Measurements from ENCODE around the gene CES2.

CES2 gene

DNA sequence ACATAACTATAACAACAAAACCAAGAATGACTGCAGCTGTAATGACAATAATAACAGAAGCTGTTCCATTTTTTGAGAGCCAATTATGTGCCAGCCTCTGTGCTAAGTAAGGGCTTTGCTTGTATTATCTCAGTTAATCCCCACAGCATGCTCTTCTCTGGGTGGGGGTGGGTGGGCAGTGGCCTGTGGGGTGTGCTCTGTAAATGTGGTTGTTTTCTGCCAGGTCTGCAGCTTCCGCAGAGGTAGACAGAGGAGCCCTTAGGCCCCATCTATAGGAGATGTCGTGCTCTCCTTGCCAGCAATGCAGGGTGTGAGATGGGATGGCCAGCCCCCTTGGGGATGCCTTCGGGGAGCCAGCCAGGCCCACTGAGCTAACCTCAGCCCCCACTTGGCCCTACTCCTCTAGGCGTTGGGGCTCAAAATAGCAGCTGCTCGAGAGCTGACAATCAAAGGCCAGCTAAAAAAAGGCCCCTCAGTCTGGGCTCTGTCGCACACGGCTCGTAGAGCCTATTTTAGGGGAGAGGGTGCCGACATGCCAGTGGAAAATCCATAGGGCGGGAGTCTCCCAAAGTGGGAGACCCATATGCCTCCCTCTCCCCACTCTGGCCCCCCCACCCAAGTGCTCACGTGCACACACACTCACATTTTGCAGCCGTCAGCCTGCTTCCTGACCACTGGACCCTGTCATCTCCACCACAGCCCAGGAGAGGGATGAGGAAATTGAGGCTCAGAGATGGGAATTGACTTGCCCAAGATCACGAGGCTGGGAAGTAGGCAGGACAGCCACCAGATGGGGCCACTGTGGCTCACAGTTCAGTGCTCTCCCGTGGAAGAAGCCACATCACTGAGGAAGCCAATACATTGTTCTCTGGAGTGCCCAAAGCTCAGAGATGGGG is 32.4 kb upstream of the CES2 start:
- DNase-seq = no peak

DNA sequence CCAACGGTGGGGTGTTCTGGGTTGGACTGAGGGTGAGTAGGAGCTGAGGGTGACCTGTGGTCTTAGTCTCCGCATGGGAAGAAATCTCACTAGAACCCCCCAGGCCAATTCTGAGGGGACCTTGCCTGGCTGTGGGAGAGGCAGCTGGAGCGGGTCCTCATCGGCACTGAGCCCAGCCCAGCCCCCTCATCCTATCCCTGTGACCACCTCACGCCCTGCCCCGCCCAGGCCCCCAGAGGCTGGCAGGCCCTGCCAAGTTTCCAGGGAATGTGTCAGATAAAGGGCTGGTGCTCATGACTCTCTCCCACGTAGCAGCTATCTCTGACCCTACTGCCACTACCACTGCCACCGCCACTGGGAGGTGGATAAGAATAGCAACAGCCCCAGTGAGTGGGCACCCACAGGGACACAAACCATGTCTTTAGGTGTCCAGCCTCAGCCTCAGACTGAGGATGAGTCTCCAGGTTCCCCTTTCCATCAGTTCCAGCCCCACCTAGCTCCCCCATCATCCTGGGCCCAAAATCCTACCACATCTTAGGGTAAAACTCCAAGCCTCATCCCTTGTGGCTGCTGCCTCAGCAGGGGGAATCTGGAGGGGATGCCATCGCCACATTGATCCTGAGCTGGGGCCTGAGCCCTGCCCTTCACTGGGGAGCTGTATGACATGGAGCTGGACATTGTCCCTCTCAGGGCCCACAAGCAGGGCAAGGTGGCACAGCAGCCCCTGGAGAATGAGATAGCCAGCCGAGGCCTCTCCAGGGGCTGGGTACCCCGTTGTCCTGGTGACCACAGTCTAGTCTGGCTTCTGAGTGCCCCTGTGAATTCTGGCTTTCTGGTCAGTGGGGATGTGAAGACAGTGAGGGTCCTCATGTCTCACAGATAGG is 31.5 kb upstream of the CES2 start:
- no peak for DNase-seq

DNA sequence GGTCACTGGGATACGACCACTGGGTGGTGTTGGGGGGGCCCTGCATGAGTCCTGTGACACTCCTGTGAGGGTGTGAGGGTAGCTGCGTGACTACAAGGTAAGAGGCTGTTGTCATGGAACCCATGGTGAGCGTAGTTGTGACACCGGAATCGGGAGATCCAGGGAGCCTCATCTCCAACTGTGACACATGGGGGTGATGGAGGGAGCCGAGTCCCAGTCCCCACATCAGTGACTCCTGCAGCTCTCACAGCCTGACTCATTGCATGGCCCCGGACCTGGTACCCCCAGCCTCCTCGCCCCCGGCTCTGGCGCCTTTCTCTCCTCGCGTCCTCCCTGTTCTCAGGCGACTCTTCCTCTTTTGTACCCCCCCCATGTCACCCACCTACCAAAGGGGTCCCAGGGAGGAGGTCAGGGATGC is 30.9 kb upstream of the CES2 start:
- DNase-seq = no peak

DNA sequence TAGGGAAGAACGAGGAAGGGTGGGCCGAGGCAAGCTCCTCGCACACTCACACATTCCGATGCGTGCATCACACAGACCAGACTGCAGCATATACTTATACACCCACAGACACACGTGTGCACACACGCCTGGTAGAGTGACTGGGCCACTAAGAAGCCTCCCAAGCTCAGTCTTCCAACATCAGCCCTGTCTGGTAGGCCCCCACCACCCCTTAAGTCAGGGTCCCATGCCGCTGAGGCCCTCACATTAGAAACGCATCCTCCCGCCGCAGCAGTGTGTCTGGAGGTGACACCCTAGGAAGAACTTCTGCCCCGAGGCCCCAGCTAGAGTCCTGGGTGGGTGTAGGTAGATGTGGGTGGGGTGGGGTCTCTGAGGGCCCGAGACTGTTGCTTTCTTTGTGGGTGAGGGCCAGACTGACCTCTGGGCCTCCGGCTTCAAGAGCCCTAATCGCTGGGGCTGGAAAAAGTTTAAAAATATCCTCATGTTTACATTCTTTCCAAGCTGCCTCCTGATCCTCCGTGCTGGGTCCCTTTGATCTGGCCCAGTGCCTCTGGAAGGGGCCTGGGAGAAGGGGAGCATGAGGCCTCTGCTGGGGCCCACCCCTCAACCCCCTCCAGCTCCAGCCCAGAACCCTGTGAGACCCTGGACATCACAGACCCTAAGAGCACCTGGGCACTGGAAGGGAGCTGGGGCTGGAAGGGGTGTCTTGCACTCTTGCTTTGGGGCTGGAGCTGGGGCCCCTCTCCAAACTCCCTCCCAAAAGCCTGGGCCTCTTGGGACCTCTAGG is 30.3 kb upstream of the CES2 start:
- DNase-seq = no peak

DNA sequence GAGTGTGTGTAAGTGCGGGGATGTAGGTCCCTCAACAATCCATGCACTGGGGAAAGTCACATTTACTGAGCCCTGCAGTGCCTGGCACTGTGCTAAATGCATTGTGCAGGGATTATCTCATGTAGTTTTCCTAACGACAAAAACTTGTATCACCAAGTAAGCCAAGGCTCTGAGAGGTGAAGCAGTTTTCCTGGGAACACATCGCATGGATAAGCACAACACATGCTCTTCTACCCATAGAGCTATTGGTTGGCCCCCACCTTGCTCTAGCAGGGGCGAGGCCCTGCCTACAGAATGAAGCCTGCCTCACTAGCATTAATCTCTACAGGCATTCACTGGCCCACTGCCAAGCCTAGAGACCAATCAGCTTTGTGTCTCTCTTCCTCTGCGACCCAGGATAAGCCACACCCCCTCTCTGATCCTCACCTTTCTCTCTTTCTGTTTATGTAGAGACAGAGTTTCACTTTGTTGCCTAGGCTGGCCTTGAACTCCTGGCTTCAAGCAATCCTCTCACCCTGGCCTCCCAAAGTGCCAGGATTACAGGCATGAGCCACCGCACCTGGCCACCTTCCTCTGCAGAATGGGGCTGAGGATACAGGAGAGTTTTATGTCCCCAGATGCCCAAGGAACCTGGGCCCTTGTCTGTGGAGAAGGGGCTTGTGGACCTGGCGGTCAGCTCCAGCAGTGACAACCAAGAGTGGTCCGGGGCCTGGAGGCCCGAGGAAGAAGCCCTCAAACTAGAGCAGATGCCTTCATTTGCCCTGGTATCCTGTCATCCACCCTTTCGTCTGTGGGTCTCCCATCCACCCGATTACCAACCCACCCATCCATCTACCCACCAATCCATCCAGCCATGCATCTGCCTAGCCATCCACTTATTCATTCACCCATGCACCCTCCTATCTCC is 29.4 kb upstream of the CES2 start:
- no peak for DNase-seq

DNA sequence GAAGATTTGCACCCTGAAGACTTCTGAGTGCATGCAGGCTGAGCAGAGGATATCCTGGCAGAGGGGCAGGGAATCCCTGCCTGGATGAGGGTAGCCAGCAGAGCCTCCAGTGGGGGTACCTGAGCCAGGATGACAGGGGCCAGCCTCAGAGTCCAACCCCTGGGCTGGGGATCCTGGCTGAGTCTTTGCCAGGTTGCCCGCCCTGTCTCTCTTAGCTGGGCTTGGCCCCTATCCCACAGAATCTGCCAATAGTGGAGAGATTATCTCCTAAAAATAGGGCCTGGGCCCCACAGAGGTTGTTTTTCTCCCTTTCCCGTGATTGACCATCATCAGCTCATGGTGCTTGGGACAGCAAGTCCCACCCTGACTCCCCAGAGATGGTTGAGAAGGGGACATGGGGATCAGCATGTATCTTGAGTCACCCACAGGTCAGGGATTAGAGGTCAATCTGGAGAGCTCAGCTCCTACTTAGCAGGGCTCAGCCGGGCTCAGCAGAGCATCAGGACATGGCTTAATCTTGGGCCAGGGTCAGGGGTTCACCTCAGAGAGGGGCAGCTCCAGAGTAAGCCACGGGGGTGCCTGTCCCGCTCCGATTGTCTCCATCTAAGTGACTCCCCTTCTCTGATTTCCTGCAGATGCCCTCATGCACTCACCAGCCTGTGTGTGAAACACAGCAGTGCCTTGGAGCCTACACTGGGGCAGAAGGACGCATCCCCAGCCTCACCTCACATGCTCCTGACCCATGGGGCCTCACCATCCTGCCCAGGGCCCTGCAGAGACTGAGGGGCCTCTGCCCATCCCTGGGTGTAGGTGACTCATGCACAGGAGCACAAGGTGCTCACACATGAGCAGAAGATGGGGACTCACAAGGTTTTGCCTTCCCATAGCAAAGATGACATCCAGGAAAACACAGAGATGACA is 28.1 kb upstream of the CES2 start:
- DNase-seq = no peak

DNA sequence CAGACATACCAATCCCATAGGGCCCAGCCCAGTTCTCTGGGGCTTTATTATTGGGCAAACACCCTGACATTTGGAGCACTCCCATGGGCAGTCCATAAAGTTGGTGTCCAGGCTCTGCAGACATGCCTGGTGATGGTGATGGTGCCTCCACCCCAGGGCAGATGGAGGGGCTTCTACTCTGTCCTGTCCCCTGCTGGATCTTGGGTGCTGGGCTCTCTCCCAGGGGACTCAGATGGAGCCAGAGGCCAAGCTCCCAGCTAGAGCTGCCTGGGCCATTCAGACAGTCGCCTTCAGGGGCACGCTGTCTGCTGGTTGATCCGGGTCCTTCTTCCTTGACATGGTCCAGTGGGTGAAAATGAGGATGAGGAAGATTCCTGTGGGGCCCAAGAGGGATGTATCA is 27.2 kb upstream of the CES2 start:
- no peak for DNase-seq

DNA sequence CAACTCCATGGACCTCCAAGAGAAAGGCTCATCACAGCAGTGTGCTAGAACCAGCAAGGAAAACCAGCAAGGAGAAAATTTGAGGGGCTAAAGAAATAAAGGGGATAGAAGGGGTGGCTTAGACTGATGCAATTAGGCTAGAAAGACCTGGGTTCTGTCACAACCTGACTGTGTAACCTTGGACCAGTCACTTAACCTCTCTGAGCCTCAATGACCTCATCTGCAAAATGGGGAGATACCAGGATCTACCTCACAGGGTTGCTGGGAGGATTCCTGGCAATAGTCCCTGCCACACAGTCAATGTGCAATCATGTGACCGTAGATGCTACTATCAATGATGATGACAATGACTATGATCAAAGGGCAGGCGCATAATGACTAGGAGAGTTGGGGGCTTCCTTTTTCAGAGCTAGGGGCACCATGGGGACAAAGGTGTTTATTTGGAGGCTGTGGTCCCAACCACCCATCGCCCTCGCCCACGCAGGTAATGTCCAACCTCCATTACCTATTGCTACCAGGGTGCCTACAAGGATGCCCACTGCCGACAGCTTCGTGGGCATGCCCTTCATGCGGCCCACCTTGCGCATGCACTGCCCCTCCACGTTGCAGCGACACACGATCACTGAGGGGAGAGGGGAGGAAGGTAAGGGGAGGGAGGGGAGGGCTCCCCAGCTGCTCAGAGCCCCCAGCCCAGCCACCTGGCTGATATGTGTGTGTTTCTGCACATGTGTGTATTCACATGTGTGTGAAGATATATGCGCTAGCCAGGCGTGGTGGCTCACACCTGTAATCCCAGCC is 26.4 kb upstream of the CES2 start:
- no peak for DNase-seq

DNA sequence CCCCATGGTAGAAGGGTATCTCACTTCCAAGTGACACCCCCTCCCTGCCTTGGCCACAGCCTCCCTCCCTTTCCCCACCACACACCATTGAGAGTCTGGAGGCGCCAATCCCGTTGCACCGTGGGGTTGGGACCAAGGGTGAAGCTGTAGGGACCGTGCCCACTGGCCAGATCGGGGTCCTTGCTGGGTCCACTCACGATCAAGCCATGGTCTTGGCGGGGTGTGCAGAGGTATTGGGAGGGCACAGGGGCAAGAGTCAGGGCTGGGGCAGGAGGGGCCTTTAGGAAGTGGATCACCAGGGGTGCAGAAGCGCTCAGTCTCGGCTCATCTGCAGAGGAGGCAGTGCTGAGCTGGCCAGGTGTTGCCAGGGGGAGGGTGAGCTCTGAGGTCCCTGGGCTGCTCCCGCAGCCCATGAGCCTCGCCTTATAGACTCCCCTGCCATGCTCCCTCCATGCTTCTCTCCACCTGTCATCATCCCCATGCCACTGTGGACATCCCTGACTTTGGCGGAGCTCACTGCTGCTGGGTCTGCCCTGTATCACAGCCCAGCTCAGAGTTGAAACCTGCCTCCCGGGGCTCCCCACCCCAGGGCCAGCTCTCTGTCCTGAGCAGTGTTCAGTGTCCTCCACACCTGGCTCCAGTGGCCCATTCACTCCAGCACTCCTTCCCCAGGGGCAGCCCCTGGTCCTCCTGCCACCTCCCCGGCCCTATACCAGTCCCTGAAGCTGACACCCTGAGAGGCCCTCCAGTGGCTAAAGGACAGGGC is 25.0 kb upstream of the CES2 start:
- DNase-seq = no peak

DNA sequence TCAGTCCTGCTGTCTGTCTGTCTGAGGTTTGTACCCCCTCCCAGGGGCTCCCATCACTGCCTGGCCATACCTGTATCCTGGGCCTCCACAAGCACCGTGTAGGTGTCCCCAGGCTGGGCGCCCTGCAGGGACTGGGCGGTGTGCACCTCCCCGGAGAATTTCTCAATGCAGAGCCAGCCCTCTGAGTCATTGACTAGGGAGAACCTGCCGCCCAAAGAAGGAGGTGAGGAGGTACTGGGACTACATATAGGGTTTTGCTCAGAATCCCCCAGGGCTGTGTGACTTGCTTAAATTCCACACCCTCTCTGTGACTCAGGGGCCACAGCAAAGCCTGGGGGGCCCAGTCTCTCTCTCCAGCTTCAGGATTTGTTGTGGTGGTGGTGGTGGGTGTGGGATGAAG is 24.2 kb upstream of the CES2 start:
- DNase-seq = no peak

DNA sequence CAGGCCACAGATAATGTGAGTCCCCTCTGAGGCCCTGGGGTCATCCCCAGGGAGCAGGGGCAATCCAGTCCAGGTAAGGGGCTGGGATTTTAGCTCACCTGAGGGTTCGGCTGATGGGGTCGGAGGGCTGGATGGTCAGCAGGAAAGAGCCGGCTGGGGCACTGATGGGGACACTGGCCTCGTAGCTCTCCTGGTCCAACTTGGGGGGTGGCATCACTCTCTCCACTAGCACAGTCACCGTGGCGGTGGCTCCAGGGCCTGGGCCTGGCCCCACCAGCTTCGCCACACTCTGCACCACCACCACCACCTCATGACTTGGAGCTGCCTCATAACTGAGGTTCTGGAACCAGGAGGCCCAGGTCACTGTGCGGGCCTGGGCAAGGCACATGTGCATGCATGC is 23.5 kb upstream of the CES2 start:
- DNase-seq = no peak

DNA sequence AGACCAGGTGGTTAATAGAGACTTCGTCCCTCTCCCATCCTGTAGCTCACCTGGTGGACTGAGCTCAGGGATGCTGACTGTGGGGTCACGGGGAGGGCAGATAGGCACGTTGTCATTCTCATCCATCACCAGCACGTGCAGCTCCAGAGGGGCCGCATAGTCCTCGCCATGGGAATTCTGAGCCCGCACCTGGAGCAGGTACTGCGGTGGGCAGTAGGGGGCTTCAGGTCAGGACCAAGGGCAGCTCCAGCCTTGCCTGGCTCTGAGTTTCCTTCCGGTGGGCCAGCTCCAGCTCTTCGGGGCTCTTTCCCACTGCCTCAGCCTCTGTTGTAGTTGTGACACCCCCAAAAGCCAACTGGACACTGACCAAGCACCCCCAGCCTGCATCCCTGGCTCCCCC is 22.2 kb upstream of the CES2 start:
- no peak for DNase-seq

DNA sequence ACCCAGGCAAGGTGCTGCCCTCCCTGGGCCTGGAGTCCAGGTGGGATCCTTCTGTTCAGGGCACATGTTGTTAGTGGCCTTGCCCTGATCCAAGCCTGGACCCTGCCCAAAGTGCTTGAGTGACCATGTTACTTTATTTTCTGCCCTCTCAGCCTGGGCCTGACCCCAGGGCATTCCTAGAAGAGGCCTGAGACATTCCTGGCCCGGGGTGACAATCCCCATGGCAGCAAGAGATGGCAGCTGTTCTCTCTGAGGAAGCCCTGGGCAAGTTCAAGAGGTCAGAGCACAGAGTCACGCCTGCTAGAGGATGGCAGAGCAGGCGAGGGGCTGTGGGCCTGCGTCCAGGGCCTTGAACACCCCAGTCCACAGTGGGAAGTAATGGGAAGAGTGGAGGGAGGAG is 21.6 kb upstream of the CES2 start:
- no peak for DNase-seq

DNA sequence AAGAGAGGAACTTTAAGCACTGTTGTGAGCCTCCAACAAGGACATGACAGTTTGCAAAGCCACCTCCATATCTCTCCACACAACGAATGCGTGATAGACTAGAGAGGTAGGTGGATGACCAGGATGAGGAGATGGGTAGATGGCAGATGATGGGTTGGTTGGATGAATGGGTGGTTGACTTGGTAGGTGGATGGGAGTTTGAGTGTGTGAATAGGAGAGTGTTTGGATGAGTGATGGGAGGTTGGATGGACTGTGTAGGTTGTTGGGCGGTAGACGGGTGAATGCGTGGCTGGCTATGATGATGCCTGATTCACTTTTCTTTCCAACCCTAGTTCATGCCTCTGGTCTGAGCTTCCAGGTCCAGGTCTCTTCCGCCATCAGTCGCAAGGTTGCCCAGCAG is 20.8 kb upstream of the CES2 start:
- DNase-seq = no peak

DNA sequence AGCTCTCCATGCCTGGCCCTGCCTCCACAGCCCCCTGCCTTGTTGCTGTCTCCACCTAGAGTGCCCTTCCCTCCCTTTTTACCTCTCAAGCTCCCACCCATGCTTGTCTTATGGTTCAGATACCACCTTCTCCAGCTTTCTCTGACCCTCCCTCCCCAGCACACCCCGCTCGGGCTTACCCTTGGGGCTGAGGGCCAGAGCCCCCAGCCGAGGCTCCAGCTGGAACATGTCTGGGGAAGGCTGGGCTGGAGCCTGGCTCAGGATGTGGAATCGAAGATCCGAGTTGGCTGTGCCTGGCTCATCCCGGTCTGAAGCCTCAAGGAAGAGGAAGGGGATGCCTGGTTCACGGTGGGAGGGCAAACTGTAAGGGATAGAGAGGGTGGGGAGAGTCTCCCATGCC is 20.3 kb upstream of the CES2 start:
- DNase-seq = no peak

DNA sequence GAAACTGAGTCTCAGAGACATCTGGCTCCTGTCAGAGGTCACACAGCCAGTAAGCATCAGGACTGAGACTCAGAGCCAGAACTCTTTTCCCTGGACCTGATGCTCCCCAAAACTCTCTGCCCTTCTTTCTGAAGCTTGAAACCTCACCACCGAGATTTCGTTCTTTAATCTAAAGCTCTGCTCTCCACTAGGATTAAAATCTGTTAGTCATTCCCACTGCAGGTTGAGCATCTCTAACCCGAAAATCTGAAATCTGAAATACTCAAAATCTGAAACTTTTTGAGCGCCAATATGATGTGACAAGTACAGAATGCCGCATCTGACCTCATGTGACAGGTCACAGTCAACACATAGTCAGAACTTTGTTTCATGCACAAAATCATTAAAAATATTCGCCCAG is 18.8 kb upstream of the CES2 start:
- no peak for DNase-seq

DNA sequence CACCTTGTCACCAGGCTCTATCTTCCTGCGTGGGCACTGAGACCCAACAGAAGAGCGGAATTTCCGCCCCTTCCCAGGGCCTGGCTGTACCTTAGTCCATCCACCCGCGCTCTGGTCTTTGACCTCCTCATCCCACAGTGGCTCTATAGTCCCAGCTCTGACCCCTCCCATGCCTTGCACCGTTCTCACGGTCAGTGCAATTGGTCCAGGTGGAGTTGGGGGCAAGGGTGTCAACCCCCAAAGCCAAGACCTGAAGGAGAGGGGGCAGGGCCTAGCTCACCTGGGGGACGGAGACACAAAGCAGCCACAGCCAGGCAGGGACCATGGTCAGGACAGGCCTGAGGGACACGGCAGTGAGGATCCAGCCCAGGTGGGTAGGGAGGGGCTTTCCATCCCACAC is 17.6 kb upstream of the CES2 start:
- DNase-seq = no peak

DNA sequence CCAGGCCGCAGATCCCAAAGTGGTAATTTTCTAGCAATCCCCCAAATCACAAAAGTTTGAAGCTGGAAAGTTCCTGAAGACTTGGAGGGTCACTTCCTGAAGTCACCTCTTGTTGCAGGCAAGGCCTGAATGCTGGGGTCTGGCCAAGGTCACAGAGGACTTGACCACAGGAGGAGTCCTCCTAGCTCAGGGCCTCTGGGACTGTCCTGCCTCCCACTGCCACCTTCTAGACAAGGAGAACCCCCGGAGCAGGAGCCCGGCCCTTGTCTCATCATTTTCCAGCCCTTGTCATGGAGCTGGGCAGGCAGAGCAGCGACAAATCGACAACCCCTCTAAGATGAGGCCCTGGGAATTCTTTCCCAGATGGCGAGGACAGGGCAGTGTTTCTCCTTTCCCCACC is 17.0 kb upstream of the CES2 start:
- no peak for DNase-seq

DNA sequence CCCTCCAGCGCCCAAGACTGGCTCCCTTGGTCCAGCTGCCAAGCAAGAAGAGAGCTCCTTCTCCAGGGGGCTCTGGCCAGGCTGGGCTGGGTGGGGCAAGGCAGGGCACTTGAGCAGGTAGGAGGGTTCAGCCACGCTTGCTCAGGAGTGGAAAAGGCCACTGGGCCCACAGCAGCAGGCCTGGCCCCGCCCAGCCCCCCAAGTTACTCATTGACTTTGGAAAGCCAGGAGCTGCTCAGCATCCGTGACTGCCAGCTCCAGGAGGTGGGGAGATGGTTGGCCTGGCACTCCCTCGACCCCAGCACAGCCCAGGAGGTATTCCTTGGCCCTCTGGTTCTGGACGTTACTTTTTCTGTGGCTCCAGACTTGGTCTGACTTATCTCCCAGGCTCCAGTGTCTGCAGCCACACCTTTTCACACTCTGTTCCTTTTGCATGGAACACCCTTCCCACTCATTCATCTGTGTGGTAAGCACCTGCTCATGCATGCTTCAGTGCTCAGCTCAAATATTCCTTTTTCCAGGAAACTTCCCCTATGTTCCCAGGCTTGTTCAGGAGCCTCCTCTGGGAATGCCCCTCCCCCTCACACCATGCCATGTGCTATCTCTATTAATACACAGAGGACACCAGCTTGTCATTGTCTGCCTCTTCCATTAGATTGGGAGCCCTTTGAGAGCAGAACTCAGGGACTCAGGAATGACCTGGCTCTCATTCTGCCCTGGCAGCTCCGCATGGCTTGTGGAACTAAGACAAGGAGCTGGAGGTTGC is 16.3 kb upstream of the CES2 start, which contains the start of gene CDH16:
CDH16 (minus strand) TSS at position 83 of the 766 bp plus-strand sequence. CDS start 820 bp downstream, outside the sequence.
- peak; percentile 83 for DNase-seq
